ENCODE measurements around the gene SLC4A1AP.
"Not testable (repeated sequence)": the region's sequence is repeated elsewhere in the genome, so short reads cannot be mapped to it uniquely, and the experiment has no call there.

SLC4A1AP gene

GRCh38 chr2:27652341-27652740 lies 11.3 kb upstream of the SLC4A1AP start:
- DNase-seq: no peak

- no peak for DNase-seq
Observed at GRCh38 chr2:27652790-27653189, 10.9 kb upstream of the SLC4A1AP start.

- no peak for DNase-seq
Observed at GRCh38 chr2:27653397-27653796, 10.3 kb upstream of the SLC4A1AP start.

- no peak for DNase-seq
Observed at GRCh38 chr2:27655155-27655951, 8.3 kb upstream of the SLC4A1AP start.

- DNase-seq: no peak
Observed at GRCh38 chr2:27661371-27661770, 2.3 kb upstream of the SLC4A1AP start.

GRCh38 chr2:27664154-27664574 lies 475 bp downstream of the SLC4A1AP start:
- DNase-seq: no peak

GRCh38 chr2:27664622-27665363 lies 1.1 kb downstream of the SLC4A1AP start:
- DNase-seq: no peak

- no peak for DNase-seq
Observed at GRCh38 chr2:27667446-27667845, 3.8 kb downstream of the SLC4A1AP start.

GRCh38 chr2:27671235-27671634 lies 7.5 kb downstream of the SLC4A1AP start:
- DNase-seq: no peak

- no peak for DNase-seq
Observed at GRCh38 chr2:27672723-27673486, 9.2 kb downstream of the SLC4A1AP start.

GRCh38 chr2:27680571-27680970 lies 16.9 kb downstream of the SLC4A1AP start:
- DNase-seq: no peak

- no peak for DNase-seq
Observed at GRCh38 chr2:27681841-27682240, 18.2 kb downstream of the SLC4A1AP start.

- DNase-seq: not testable (repeated sequence)
Observed at GRCh38 chr2:27682334-27682771, 18.7 kb downstream of the SLC4A1AP start.

- DNase-seq: peak; percentile 86 to 93
Observed at GRCh38 chr2:27683390-27684071, 19.8 kb downstream of the SLC4A1AP start.

GRCh38 chr2:27685006-27685405 lies 21.3 kb downstream of the SLC4A1AP start:
- peak in 1 of 2 donors; percentile 27 for DNase-seq

- no peak for DNase-seq
Observed at GRCh38 chr2:27685577-27685976, 21.9 kb downstream of the SLC4A1AP start.

- no peak for DNase-seq
Observed at GRCh38 chr2:27687232-27687631, 23.5 kb downstream of the SLC4A1AP start.

- DNase-seq: no peak
Observed at GRCh38 chr2:27689424-27689823, 25.7 kb downstream of the SLC4A1AP start.

- no peak for DNase-seq
Observed at GRCh38 chr2:27690052-27690451, 26.4 kb downstream of the SLC4A1AP start.

- no peak for DNase-seq
Observed at GRCh38 chr2:27697660-27698059, 34.0 kb downstream of the SLC4A1AP start.

GRCh38 chr2:27701676-27702075 lies 38.0 kb downstream of the SLC4A1AP start:
- no peak for DNase-seq

GRCh38 chr2:27702302-27702701 lies 38.6 kb downstream of the SLC4A1AP start:
- DNase-seq: no peak
